GM15510 (cell line): ENCODE data around the gene TUFM.
A peak's percentile ranks its signal among the peaks of the same experiment; 100 is the strongest.

ENCODE experiments used
- POLR2A ChIP-seq: IDR thresholded peaks from 3 replicates; pipeline ENCODE4 v1.6.1; 2011; ENCODE audit warnings: borderline replicate concordance; ENCODE audit not compliant: insufficient read length; ENCODE audit errors: extremely low read depth

TUFM gene

GRCh38 chr16:28863929-28864793 is 18.0 kb upstream of the TUFM start:
- TF ChIP-seq POLR2A = no peak

- no peak for TF ChIP-seq POLR2A
These were observed 13.2 kb upstream of the TUFM start for GRCh38 chr16:28859326-28859725.

- TF ChIP-seq POLR2A = no peak
These were observed 12.3 kb upstream of the TUFM start for GRCh38 chr16:28858421-28858820.

- no peak for TF ChIP-seq POLR2A
These were observed 755 bp upstream of the TUFM start for GRCh38 chr16:28846933-28847273.

- no peak for TF ChIP-seq POLR2A
These were observed 428 bp downstream of the TUFM start for GRCh38 chr16:28845761-28846079.

- TF ChIP-seq POLR2A = no peak
These were observed 855 bp downstream of the TUFM start for GRCh38 chr16:28845293-28845692.

- no peak for TF ChIP-seq POLR2A
These were observed 1.8 kb downstream of the TUFM start for GRCh38 chr16:28844226-28844885.

GRCh38 chr16:28843766-28844165 is 2.4 kb downstream of the TUFM start:
- no peak for TF ChIP-seq POLR2A

GRCh38 chr16:28842696-28843095 is 3.5 kb downstream of the TUFM start:
- no peak for TF ChIP-seq POLR2A

- no peak for TF ChIP-seq POLR2A
These were observed 6.2 kb downstream of the TUFM start for GRCh38 chr16:28839899-28840298.

GRCh38 chr16:28839004-28839639 is 7.0 kb downstream of the TUFM start:
- TF ChIP-seq POLR2A = no peak

GRCh38 chr16:28838558-28838918 is 7.6 kb downstream of the TUFM start:
- peak; percentile 22 for TF ChIP-seq POLR2A

GRCh38 chr16:28837672-28838557 is 8.2 kb downstream of the TUFM start:
- peak; percentile 6 for TF ChIP-seq POLR2A

GRCh38 chr16:28836761-28837064 is 9.4 kb downstream of the TUFM start:
- no peak for TF ChIP-seq POLR2A
